HG03175 (cell line): Measurements from ENCODE around the gene ANXA9.

Experiments used
- ATAC-seq: cut with Tn5 transposase; IDR thresholded peaks from one replicate; pipeline ENCODE4 v1.9.1; 2021; ENCODE audit warnings: mild to moderate bottlenecking, moderate library complexity; ENCODE audit not compliant: unreplicated experiment

Gene ANXA9

GRCh38 chr1:150981805-150982712 is at the start of gene ANXA9:
Gene ANXA9 (plus strand): TSS chr1:150982292. CDS start chr1:150983106, 814 bp downstream.
- no peak for ATAC-seq

GRCh38 chr1:150944856-150945255 is 37.2 kb upstream of the ANXA9 start:
- ATAC-seq, result no peak

- ATAC-seq, result no peak
Measured at GRCh38 chr1:150954708-150955107, 27.4 kb upstream of the ANXA9 start.

GRCh38 chr1:150955280-150955679 is 26.8 kb upstream of the ANXA9 start:
- ATAC-seq, result no peak

- ATAC-seq, result no peak
Measured at GRCh38 chr1:150957666-150958065, 24.4 kb upstream of the ANXA9 start.

GRCh38 chr1:150960646-150961045 is 21.4 kb upstream of the ANXA9 start:
- ATAC-seq, result no peak

- no peak for ATAC-seq
Measured at GRCh38 chr1:150961756-150962155, 20.3 kb upstream of the ANXA9 start.

GRCh38 chr1:150963321-150964163 is 18.6 kb upstream of the ANXA9 start:
- no peak for ATAC-seq

GRCh38 chr1:150964164-150964489 is 18.0 kb upstream of the ANXA9 start:
- ATAC-seq, result no peak

GRCh38 chr1:150965605-150966004 is 16.5 kb upstream of the ANXA9 start:
- ATAC-seq, result no peak

- ATAC-seq, result no peak
Measured at GRCh38 chr1:150966011-150966410, 16.1 kb upstream of the ANXA9 start.

- no peak for ATAC-seq
Measured at GRCh38 chr1:150967936-150968335, 14.2 kb upstream of the ANXA9 start.

GRCh38 chr1:150968491-150968890 is 13.6 kb upstream of the ANXA9 start:
- no peak for ATAC-seq

GRCh38 chr1:150969626-150970025 is 12.5 kb upstream of the ANXA9 start:
- no peak for ATAC-seq

- no peak for ATAC-seq
Measured at GRCh38 chr1:150970808-150971582, 11.1 kb upstream of the ANXA9 start.

GRCh38 chr1:150971583-150972416 is 10.3 kb upstream of the ANXA9 start:
- no peak for ATAC-seq

- ATAC-seq, result no peak
Measured at GRCh38 chr1:150972417-150972940, 9.6 kb upstream of the ANXA9 start.

GRCh38 chr1:150973258-150973835 is 8.7 kb upstream of the ANXA9 start:
- no peak for ATAC-seq

GRCh38 chr1:150973836-150974579 is 8.1 kb upstream of the ANXA9 start:
- ATAC-seq, result peak; percentile 38
